Measurements from ENCODE around the gene DAP. TPM values are rescaled to one million over a fixed set of nuclear protein-coding genes. Genes with fewer than 3 reads are reported as not detected.

The DAP gene
- total and polyA plus RNA-seq, 2 donors from 2014 or later = 123 to 133 TPM

DNA sequence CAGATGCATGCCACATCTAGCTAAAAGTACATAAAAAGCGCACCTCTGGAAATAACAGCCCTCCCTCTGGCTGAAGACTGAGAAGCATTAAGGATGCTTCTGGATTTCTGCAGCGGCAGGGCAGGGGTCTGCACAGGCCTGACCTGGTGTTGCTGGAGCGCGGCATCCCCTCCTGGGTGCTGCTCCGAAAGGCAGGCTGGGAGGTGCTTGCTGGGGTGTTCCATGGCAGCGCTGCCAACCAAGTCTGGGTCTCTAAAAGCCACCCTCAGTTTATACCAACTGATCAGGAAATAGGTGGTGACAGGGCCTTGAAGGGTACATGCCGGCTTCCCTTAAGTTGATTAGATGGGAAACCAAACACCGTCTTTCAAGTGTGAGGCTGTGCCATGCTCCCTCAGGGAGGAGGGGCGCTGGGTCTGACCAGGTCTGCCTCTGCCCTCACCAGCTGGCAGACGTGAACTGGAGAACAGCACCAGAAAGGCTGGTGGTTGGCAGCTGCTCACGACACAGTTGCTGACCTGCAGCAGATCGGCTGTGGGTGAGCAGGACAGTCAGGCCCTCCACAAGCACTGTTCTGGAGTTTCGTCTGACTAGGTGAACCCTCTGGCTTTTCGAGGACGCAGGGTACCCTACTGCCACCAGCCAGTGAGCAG is 81.6 kb downstream of the DAP start:
- intact Hi-C loops (cut with DNase I) = no loop called here
- Histone ChIP-seq H3K4me3 (ENCODE audit: low read length in 3 of 3) (no peak overlapping the region), H3K4me1 (ENCODE audit: control insufficient read depth in 2 of 3, insufficient read depth in 2 of 3, low read depth in 1 of 3, low read length in 3 of 3) (no peaks in the 10 kb centered on the region), H3K27ac (ENCODE audit: low read depth in 2 of 2, low read length in 2 of 2) (no peak overlapping the region), H3K36me3 (ENCODE audit: control insufficient read depth in 2 of 3, insufficient read depth in 3 of 3, low read length in 3 of 3) (peaks cover 0 to 40% (median 34%) of the 10 kb centered on the region in 3 donors), H3K9ac (ENCODE audit: low read length in 3 of 3) (no peak overlapping the region), H3K9me3 (ENCODE audit: control insufficient read depth in 2 of 3, insufficient read depth in 1 of 3, low read length in 3 of 3) (no peaks in the 10 kb centered on the region), H3K27me3 (ENCODE audit: control insufficient read depth, insufficient read depth, low read length) (no peaks in the 10 kb centered on the region)
- TF ChIP-seq, protein P1, sequence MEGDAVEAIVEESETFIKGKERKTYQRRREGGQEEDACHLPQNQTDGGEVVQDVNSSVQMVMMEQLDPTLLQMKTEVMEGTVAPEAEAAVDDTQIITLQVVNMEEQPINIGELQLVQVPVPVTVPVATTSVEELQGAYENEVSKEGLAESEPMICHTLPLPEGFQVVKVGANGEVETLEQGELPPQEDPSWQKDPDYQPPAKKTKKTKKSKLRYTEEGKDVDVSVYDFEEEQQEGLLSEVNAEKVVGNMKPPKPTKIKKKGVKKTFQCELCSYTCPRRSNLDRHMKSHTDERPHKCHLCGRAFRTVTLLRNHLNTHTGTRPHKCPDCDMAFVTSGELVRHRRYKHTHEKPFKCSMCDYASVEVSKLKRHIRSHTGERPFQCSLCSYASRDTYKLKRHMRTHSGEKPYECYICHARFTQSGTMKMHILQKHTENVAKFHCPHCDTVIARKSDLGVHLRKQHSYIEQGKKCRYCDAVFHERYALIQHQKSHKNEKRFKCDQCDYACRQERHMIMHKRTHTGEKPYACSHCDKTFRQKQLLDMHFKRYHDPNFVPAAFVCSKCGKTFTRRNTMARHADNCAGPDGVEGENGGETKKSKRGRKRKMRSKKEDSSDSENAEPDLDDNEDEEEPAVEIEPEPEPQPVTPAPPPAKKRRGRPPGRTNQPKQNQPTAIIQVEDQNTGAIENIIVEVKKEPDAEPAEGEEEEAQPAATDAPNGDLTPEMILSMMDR (IDR thresholded peaks at IDR 0.05; ENCODE audit: borderline replicate concordance, extremely low read depth, insufficient read depth) = no peak
- FAIRE-seq (no peak), DNase-seq (no peak)

DNA sequence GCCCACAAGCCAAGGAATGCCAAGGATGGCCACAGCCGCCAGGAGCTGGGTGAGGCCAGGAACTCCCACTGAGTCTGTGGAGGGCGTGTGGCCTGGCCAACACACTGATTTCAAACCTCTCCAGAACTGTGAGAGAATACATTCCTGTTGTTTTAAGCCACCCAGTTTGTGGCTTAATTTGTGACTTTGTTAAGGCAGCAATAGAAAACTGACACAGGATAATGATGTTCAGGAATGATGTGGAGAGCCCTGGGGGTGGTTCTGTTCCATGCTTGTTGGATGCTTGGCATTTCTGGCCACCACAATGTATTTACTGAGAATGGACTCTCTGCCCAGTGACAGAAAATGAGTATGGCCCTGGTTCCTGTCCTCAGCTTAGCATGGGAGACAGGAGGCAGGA is 82.8 kb downstream of the DAP start:
- TF ChIP-seq, protein P1 (IDR thresholded peaks at IDR 0.05; ENCODE audit: borderline replicate concordance, extremely low read depth, insufficient read depth) = no peak
- Histone ChIP-seq H3K36me3 (ENCODE audit: control insufficient read depth in 2 of 3, insufficient read depth in 3 of 3, low read length in 3 of 3) (peaks cover 0 to 36% (median 32%) of the 10 kb centered on the region in 3 donors), H3K9me3 (ENCODE audit: control insufficient read depth in 2 of 3, insufficient read depth in 1 of 3, low read length in 3 of 3) (no peaks in the 10 kb centered on the region), H3K9ac (ENCODE audit: low read length in 3 of 3) (no peak overlapping the region), H3K27me3 (ENCODE audit: control insufficient read depth, insufficient read depth, low read length) (no peaks in the 10 kb centered on the region), H3K27ac (ENCODE audit: low read depth in 2 of 2, low read length in 2 of 2) (no peak overlapping the region), H3K4me3 (ENCODE audit: low read length in 3 of 3) (no peak overlapping the region), H3K4me1 (ENCODE audit: control insufficient read depth in 2 of 3, insufficient read depth in 2 of 3, low read depth in 1 of 3, low read length in 3 of 3) (no peaks in the 10 kb centered on the region)
- intact Hi-C loops (cut with DNase I) = no loop called here
- FAIRE-seq (no peak), DNase-seq (no peak)

DNA sequence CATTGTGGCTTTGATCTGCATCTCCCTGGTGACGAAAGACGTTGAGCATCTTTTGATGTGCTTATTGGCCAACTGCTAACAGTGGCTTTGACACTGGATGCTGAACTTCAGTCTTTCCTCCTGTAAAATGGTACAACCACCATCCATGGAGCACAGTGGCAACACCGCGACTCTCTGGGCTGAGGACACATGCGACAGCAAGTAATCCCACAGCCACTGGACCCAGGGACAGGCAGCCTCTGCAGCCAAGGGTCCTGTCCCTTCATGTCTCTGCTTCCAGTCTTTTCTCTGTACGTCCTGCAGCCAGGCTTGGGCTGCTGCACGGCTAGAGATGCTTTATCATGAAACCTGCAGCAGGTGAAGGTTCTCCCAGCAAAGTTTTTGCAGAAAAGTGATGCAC is 83.5 kb downstream of the DAP start:
- peaks cover 0 to 31% (median 29%) of the 10 kb centered on the region in 3 donors for H3K36me3 ChIP-seq (ENCODE audit: control insufficient read depth in 2 of 3, insufficient read depth in 3 of 3, low read length in 3 of 3)
- H3K27me3 ChIP-seq (ENCODE audit: control insufficient read depth, insufficient read depth, low read length) = no peaks in the 10 kb centered on the region
- TF ChIP-seq, protein P1 (IDR thresholded peaks at IDR 0.05; ENCODE audit: borderline replicate concordance, extremely low read depth, insufficient read depth) = no peak
- H3K9ac ChIP-seq (ENCODE audit: low read length in 3 of 3) = no peak overlapping the region
- intact Hi-C loops (cut with DNase I) = no loop called here
- no peak for DNase-seq
- no peaks in the 10 kb centered on the region for H3K4me1 ChIP-seq (ENCODE audit: control insufficient read depth in 2 of 3, insufficient read depth in 2 of 3, low read depth in 1 of 3, low read length in 3 of 3)
- no peak overlapping the region for H3K4me3 ChIP-seq (ENCODE audit: low read length in 3 of 3)
- H3K27ac ChIP-seq (ENCODE audit: low read depth in 2 of 2, low read length in 2 of 2) = no peak overlapping the region
- no peaks in the 10 kb centered on the region for H3K9me3 ChIP-seq (ENCODE audit: control insufficient read depth in 2 of 3, insufficient read depth in 1 of 3, low read length in 3 of 3)
- FAIRE-seq = no peak

DNA sequence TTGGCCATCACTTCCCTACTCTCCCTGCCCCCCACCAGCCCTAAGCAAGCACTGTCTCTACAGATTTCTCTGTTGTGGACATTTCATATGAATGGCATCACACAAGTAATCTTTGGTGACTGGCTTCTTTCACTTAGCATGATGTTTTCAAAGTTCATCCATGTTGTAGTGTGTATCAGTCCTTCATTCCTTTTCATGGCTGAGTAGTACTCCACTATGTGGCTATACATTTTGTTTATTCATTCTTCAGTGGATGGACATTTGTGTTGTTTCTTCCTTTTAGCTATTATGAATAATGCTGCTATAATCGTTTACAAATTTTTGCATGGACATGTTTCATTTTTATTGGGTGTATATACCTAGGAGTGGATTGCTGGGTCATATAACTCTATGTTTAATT is 84.1 kb downstream of the DAP start:
- no peaks in the 10 kb centered on the region for H3K9me3 ChIP-seq (ENCODE audit: control insufficient read depth in 2 of 3, insufficient read depth in 1 of 3, low read length in 3 of 3)
- TF ChIP-seq, protein P1 (IDR thresholded peaks at IDR 0.05; ENCODE audit: borderline replicate concordance, extremely low read depth, insufficient read depth) = no peak
- H3K36me3 ChIP-seq (ENCODE audit: control insufficient read depth in 2 of 3, insufficient read depth in 3 of 3, low read length in 3 of 3) = peaks cover 0 to 27% (median 26%) of the 10 kb centered on the region in 3 donors
- no peak overlapping the region for H3K9ac ChIP-seq (ENCODE audit: low read length in 3 of 3)
- intact Hi-C loops (cut with DNase I) = no loop called here
- no peaks in the 10 kb centered on the region for H3K4me1 ChIP-seq (ENCODE audit: control insufficient read depth in 2 of 3, insufficient read depth in 2 of 3, low read depth in 1 of 3, low read length in 3 of 3)
- no peak overlapping the region for H3K27ac ChIP-seq (ENCODE audit: low read depth in 2 of 2, low read length in 2 of 2)
- FAIRE-seq (no peak), DNase-seq (no peak)
- H3K27me3 ChIP-seq (ENCODE audit: control insufficient read depth, insufficient read depth, low read length) = no peaks in the 10 kb centered on the region
- no peak overlapping the region for H3K4me3 ChIP-seq (ENCODE audit: low read length in 3 of 3)
